Measurements from ENCODE around the gene SPINT1.

- TF ChIP-seq POLR2A (IDR thresholded peaks at IDR 0.05; ENCODE audit: borderline replicate concordance, extremely low read depth, insufficient read depth, insufficient read length) = no peak
- no peak for TF ChIP-seq CBX3 (IDR thresholded peaks at IDR 0.05; ENCODE audit: low read depth)
- TF ChIP-seq SP1 (IDR thresholded peaks at IDR 0.05; ENCODE audit: low read depth) = no peak
- no peak for TF ChIP-seq REST (IDR thresholded peaks at IDR 0.05; ENCODE audit: low read depth)
- no peak for TF ChIP-seq CTCF (IDR thresholded peaks at IDR 0.05 in 2 of 3, conservative IDR thresholded peaks at IDR 0.05 in 1 of 3; ENCODE audit: borderline replicate concordance in 1 of 3, insufficient read depth in 1 of 3, low read depth in 2 of 3, low read length in 2 of 3)
These were observed 10.3 kb downstream of the SPINT1 start for GRCh38 chr15:40854161-40854560.
